HepG2 (cell line): ENCODE data around the gene CATSPERE. TPM values are rescaled to one million over a fixed set of nuclear protein-coding genes. Genes with fewer than 3 reads are reported as not detected.

Experiments
- ISL2 ChIP-seq: sonication (generic); formaldehyde crosslinking; IDR thresholded peaks from 2 replicates; pipeline ENCODE4 v1.5.0; 2020; ENCODE audit warnings: missing genetic modification reagents
- NONO ChIP-seq, 2 experiments: fragments of 450-650 bp in 1 of 2; sonication (generic) in 1 of 2; formaldehyde crosslinking in 1 of 2; IDR thresholded peaks in 1 of 2; conservative IDR thresholded peaks in 1 of 2; 2 replicates each; pipeline versions ENCODE4 v1.6.1 to v1.8.0; 2017 to 2022; ENCODE audit warnings: mild to moderate bottlenecking in 1 of 2, missing genetic modification reagents in 1 of 2, moderate library complexity in 1 of 2
- PCBP1 ChIP-seq: fragments of 200-400 bp; formaldehyde crosslinking; IDR thresholded peaks from 2 replicates; pipeline ENCODE4 v1.6.1; 2017; ENCODE audit warnings: mild to moderate bottlenecking, low read depth, low read length, borderline replicate concordance
- SIN3A ChIP-seq: IDR thresholded peaks from 2 replicates; pipeline ENCODE4 v1.6.1; 2011; ENCODE audit warnings: low read depth, mild to moderate bottlenecking, control low read depth, low read length, borderline replicate concordance
- SMAD1 ChIP-seq: sonication (generic); formaldehyde crosslinking; IDR thresholded peaks from 2 replicates; pipeline ENCODE4 v1.4.0; 2020; ENCODE audit warnings: missing genetic modification reagents, low read depth, mild to moderate bottlenecking, borderline replicate concordance
- ZBTB1 ChIP-seq: sonication (generic); formaldehyde crosslinking; IDR thresholded peaks from 2 replicates; pipeline ENCODE4 v1.4.0; 2020; ENCODE audit warnings: missing genetic modification reagents, borderline replicate concordance
- ZIK1 ChIP-seq: sonication (generic); formaldehyde crosslinking; IDR thresholded peaks from 2 replicates; pipeline ENCODE4 v1.5.0; 2020; ENCODE audit warnings: mild to moderate bottlenecking, low read depth, missing genetic modification reagents, borderline replicate concordance
- ZNF367 ChIP-seq: sonication (generic); formaldehyde crosslinking; IDR thresholded peaks from 2 replicates; pipeline ENCODE4 v1.4.0; 2020; ENCODE audit warnings: missing genetic modification reagents, borderline replicate concordance
- ZNF530 ChIP-seq: sonication (generic); formaldehyde crosslinking; IDR thresholded peaks from 2 replicates; pipeline ENCODE4 v1.5.0; 2020; ENCODE audit warnings: low read depth, mild to moderate bottlenecking, missing genetic modification reagents
- ZNF552 ChIP-seq: sonication (generic); formaldehyde crosslinking; IDR thresholded peaks from 2 replicates; pipeline ENCODE4 v1.9.0; 2022; ENCODE audit warnings: missing genetic modification reagents, mild to moderate bottlenecking, borderline replicate concordance
- ZNF7 ChIP-seq: IDR thresholded peaks from 2 replicates; pipeline ENCODE4 v1.6.1; 2016; ENCODE audit warnings: missing biosample characterization, missing genetic modification reagents
- ZNF777 ChIP-seq: sonication (generic); formaldehyde crosslinking; IDR thresholded peaks from 2 replicates; pipeline ENCODE4 v1.4.0; 2020; ENCODE audit warnings: missing genetic modification reagents
- ZNF816 ChIP-seq: sonication (generic); formaldehyde crosslinking; IDR thresholded peaks from 2 replicates; pipeline ENCODE4 v1.8.0; 2022; ENCODE audit warnings: missing genetic modification reagents, mild to moderate bottlenecking, borderline replicate concordance
- polyA plus RNA-seq, 8 experiments: library from polyadenylated mRNA; depleted of rRNA in 3 of 8; stranded (reverse) in 7 of 8; unstranded in 1 of 8; fragments of >200 nt; fragmentation: Illumina TruSeq in 4 of 8; extraction: Trizol in 4 of 8; gene quantifications; 2 replicates each; pipeline versions ENCODE4 v1.2.1 to v1.2.3, GENCODE V29; 2011 to 2016; ENCODE audit warnings: low read depth in 4 of 8, missing spikeins in 1 of 8, mixed read lengths in 1 of 8; ENCODE audit not compliant: insufficient read depth in 1 of 8
- total RNA-seq, 5 experiments: library from RNA; depleted of rRNA; stranded (reverse); fragments of >200 nt; fragmentation: Illumina TruSeq; extraction: Trizol; gene quantifications; 2 replicates each; pipeline ENCODE4 v1.2.3, GENCODE V29; 2016; ENCODE audit warnings: low read depth in 1 of 5
- TF ChIP-seq, protein P1 (sequence below), 2 experiments: fragments of 450-650 bp in 1 of 2; sonication (generic) in 1 of 2; formaldehyde crosslinking in 1 of 2; IDR thresholded peaks; 2 replicates each; pipeline versions ENCODE4 v1.6.1 to v1.8.0; 2016 to 2022; ENCODE audit warnings: antibody characterized with exemption in 1 of 2, mild to moderate bottlenecking in 1 of 2, missing genetic modification reagents in 1 of 2
- TF ChIP-seq, protein P2 (sequence below): sonication (generic); formaldehyde crosslinking; IDR thresholded peaks from 2 replicates; pipeline ENCODE4 v1.4.0; 2020; ENCODE audit warnings: missing genetic modification reagents
- TF ChIP-seq, protein P3 (sequence below): sonication (generic); formaldehyde crosslinking; IDR thresholded peaks from 2 replicates; pipeline ENCODE4 v1.4.0; 2020; ENCODE audit warnings: missing genetic modification reagents

Gene CATSPERE
- total and polyA plus RNA-seq, 2 of the 13 experiments (the other 11 are each of a cell fraction or from before 2014, with no cell fraction given) = 0.34 to 0.51 TPM

GRCh38 chr1:244652623-244653438 is 191.8 kb downstream of the CATSPERE start, which contains the start of gene DESI2 (continued):
- TF ChIP-seq SIN3A (peak; percentile 65; the same call in 1 of the 2 replicates), ZIK1 (CRISPR knock-in tag) (no peak), SMAD1 (CRISPR knock-in tag) (no peak; the same call in 1 of the 2 replicates), NONO (IDR thresholded peaks at IDR 0.05) (no peak), NONO (CRISPR knock-in tag; conservative IDR thresholded peaks at IDR 0.05) (peak; percentile 41; the same call in 1 of the 2 replicates), ZNF816 (CRISPR knock-in tag) (peak; percentile 82; the same call in 1 of the 2 replicates), ISL2 (CRISPR knock-in tag) (peak; percentile 31; the same call in 1 of the 2 replicates), ZNF552 (CRISPR knock-in tag) (no peak), ZNF777 (peak; percentile 76; the same call in 1 of the 2 replicates), ZBTB1 (CRISPR knock-in tag) (no peak), ZNF367 (CRISPR knock-in tag) (no peak), PCBP1 (no peak), ZNF530 (no peak), ZNF7 (no peak)
- TF ChIP-seq, protein P1, sequence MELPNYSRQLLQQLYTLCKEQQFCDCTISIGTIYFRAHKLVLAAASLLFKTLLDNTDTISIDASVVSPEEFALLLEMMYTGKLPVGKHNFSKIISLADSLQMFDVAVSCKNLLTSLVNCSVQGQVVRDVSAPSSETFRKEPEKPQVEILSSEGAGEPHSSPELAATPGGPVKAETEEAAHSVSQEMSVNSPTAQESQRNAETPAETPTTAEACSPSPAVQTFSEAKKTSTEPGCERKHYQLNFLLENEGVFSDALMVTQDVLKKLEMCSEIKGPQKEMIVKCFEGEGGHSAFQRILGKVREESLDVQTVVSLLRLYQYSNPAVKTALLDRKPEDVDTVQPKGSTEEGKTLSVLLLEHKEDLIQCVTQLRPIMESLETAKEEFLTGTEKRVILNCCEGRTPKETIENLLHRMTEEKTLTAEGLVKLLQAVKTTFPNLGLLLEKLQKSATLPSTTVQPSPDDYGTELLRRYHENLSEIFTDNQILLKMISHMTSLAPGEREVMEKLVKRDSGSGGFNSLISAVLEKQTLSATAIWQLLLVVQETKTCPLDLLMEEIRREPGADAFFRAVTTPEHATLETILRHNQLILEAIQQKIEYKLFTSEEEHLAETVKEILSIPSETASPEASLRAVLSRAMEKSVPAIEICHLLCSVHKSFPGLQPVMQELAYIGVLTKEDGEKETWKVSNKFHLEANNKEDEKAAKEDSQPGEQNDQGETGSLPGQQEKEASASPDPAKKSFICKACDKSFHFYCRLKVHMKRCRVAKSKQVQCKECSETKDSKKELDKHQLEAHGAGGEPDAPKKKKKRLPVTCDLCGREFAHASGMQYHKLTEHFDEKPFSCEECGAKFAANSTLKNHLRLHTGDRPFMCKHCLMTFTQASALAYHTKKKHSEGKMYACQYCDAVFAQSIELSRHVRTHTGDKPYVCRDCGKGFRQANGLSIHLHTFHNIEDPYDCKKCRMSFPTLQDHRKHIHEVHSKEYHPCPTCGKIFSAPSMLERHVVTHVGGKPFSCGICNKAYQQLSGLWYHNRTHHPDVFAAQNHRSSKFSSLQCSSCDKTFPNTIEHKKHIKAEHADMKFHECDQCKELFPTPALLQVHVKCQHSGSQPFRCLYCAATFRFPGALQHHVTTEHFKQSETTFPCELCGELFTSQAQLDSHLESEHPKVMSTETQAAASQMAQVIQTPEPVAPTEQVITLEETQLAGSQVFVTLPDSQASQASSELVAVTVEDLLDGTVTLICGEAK (IDR thresholded peaks at IDR 0.05) = no peak
- TF ChIP-seq, protein P1 (CRISPR knock-in tag; IDR thresholded peaks at IDR 0.05) = peak; percentile 3; the same call in 1 of the 2 replicates
- TF ChIP-seq, protein P2, sequence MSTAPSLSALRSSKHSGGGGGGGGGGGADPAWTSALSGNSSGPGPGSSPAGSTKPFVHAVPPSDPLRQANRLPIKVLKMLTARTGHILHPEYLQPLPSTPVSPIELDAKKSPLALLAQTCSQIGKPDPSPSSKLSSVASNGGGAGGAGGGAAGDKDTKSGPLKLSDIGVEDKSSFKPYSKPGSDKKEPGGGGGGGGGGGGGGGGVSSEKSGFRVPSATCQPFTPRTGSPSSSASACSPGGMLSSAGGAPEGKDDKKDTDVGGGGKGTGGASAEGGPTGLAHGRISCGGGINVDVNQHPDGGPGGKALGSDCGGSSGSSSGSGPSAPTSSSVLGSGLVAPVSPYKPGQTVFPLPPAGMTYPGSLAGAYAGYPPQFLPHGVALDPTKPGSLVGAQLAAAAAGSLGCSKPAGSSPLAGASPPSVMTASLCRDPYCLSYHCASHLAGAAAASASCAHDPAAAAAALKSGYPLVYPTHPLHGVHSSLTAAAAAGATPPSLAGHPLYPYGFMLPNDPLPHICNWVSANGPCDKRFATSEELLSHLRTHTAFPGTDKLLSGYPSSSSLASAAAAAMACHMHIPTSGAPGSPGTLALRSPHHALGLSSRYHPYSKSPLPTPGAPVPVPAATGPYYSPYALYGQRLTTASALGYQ (CRISPR knock-in tag) = no peak
- TF ChIP-seq, protein P3, sequence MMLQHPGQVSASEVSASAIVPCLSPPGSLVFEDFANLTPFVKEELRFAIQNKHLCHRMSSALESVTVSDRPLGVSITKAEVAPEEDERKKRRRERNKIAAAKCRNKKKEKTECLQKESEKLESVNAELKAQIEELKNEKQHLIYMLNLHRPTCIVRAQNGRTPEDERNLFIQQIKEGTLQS (CRISPR knock-in tag) = no peak
